ENCODE data around the gene N4BP2.

Gene N4BP2

GRCh38 chr4:40185830-40186664, 129.4 kb downstream of the N4BP2 start:
- DNase-seq (ENCODE audit: low read depth, low spot score): no peak
- no peak overlapping the region for H3K4me3 ChIP-seq (ENCODE audit: low read length)

GRCh38 chr4:40186665-40187014, 130.0 kb downstream of the N4BP2 start:
- no peak for DNase-seq (ENCODE audit: low read depth, low spot score)
- no peak overlapping the region for H3K4me3 ChIP-seq (ENCODE audit: low read length)

GRCh38 chr4:40187386-40187906, 130.8 kb downstream of the N4BP2 start:
- H3K4me3 ChIP-seq (ENCODE audit: low read length): no peak overlapping the region
- no peak for DNase-seq (ENCODE audit: low read depth, low spot score)

GRCh38 chr4:40190019-40190418, 133.4 kb downstream of the N4BP2 start:
- peak overlapping the region; percentile 63 for H3K4me3 ChIP-seq (ENCODE audit: low read length)
- no peak for DNase-seq (ENCODE audit: low read depth, low spot score)

- no peak for DNase-seq (ENCODE audit: low read depth, low spot score)
- peak overlapping the region; percentile 63 for H3K4me3 ChIP-seq (ENCODE audit: low read length)
Measured at GRCh38 chr4:40190465-40190864, 133.8 kb downstream of the N4BP2 start.

- H3K4me3 ChIP-seq (ENCODE audit: low read length): peak overlapping the region; percentile 63
- peak; percentile 94 for DNase-seq (ENCODE audit: low read depth, low spot score)
Measured at GRCh38 chr4:40190880-40191815, 134.5 kb downstream of the N4BP2 start.

- H3K4me3 ChIP-seq (ENCODE audit: low read length): peak overlapping the region; percentile 63
- no peak for DNase-seq (ENCODE audit: low read depth, low spot score)
Measured at GRCh38 chr4:40192114-40193015, 135.7 kb downstream of the N4BP2 start.

- DNase-seq (ENCODE audit: low read depth, low spot score): peak; percentile 91
- H3K4me3 ChIP-seq (ENCODE audit: low read length): peak overlapping the region; percentile 63
Measured at GRCh38 chr4:40193016-40193571, 136.4 kb downstream of the N4BP2 start.

- H3K4me3 ChIP-seq (ENCODE audit: low read length): peak overlapping the region; percentile 63
- DNase-seq (ENCODE audit: low read depth, low spot score): no peak
Measured at GRCh38 chr4:40193578-40193977, 136.9 kb downstream of the N4BP2 start.

- peak; percentile 89 for DNase-seq (ENCODE audit: low read depth, low spot score)
- peak overlapping the region; percentile 63 for H3K4me3 ChIP-seq (ENCODE audit: low read length)
Measured at GRCh38 chr4:40194602-40195161, 138.0 kb downstream of the N4BP2 start.

- H3K4me3 ChIP-seq (ENCODE audit: low read length): peak overlapping the region; percentile 73
Measured at GRCh38 chr4:40195182-40196177, 138.8 kb downstream of the N4BP2 start.

GRCh38 chr4:40196272-40196671, 139.6 kb downstream of the N4BP2 start:
- H3K4me3 ChIP-seq (ENCODE audit: low read length): peak overlapping the region; percentile 73
- DNase-seq (ENCODE audit: low read depth, low spot score): no peak

More at GRCh38 chr4:40195182-40196177, 138.8 kb downstream of the N4BP2 start:
- no peak for DNase-seq (ENCODE audit: low read depth, low spot score)

- H3K4me3 ChIP-seq (ENCODE audit: low read length): peak within 1 kb of the TSS; percentile 73
- peak; percentile 98 for DNase-seq (ENCODE audit: low read depth, low spot score)
Measured at GRCh38 chr4:40196724-40197281, 140.2 kb downstream of the N4BP2 start, which contains the start of gene RHOH. Gene RHOH, plus strand, starts transcription at chr4:40197031. Its CDS starts 46,356 bp downstream, at chr4:40243387.

GRCh38 chr4:40197879-40198689, 141.4 kb downstream of the N4BP2 start:
- peak overlapping the region; percentile 73 for H3K4me3 ChIP-seq (ENCODE audit: low read length)
- no peak for DNase-seq (ENCODE audit: low read depth, low spot score)

GRCh38 chr4:40199179-40199670, 142.6 kb downstream of the N4BP2 start:
- no peak for DNase-seq (ENCODE audit: low read depth, low spot score)
- H3K4me3 ChIP-seq (ENCODE audit: low read length): peak overlapping the region; percentile 73

Measured in Jurkat, Clone E6-1 (cell line).